Nephron (organoid): ENCODE data around the gene ZNF638.

ENCODE experiments used
- H3K27ac Mint-ChIP-seq, 3 experiments: 2 replicates each; pipeline ENCODE4 v1.8.0; 2020; ENCODE audit warnings: mixed read lengths in 3 of 3, mild to moderate bottlenecking in 2 of 3, moderate library complexity in 1 of 3
- H3K27me3 Mint-ChIP-seq: 2 replicates; pipeline ENCODE4 v1.8.0; 2021; ENCODE audit warnings: low read depth, mild to moderate bottlenecking, moderate library complexity, mixed read lengths
- H3K36me3 Mint-ChIP-seq: 2 replicates; pipeline ENCODE4 v1.8.0; 2020; ENCODE audit warnings: low read depth, mixed read lengths
- H3K4me1 Mint-ChIP-seq: 2 replicates; pipeline ENCODE4 v1.8.0; 2020; ENCODE audit warnings: mixed read lengths
- H3K4me3 Mint-ChIP-seq, 3 experiments: 2 replicates each; pipeline ENCODE4 v1.8.0; 2020; ENCODE audit warnings: mild to moderate bottlenecking in 3 of 3, mixed read lengths in 3 of 3, moderate library complexity in 2 of 3
- H3K9me3 Mint-ChIP-seq: 2 replicates; pipeline ENCODE4 v1.8.0; 2020; ENCODE audit warnings: mixed read lengths
- TF ChIP-seq, protein P1 (sequence below), 3 experiments: fragments of 200-600 bp; sonication (generic); IDR thresholded peaks; one replicate each; pipeline ENCODE4 v1.5.0; 2021; ENCODE audit warnings: antibody characterized with exemption in 3 of 3; ENCODE audit not compliant: unreplicated experiment in 3 of 3

Gene ZNF638

GRCh38 chr2:71467180-71467815 is 135.7 kb downstream of the ZNF638 start:
- H3K27me3 Mint-ChIP-seq = peaks cover 46% of the 10 kb centered on the region
- peaks cover 35% of the 10 kb centered on the region for H3K4me1 Mint-ChIP-seq
- TF ChIP-seq, protein P1, sequence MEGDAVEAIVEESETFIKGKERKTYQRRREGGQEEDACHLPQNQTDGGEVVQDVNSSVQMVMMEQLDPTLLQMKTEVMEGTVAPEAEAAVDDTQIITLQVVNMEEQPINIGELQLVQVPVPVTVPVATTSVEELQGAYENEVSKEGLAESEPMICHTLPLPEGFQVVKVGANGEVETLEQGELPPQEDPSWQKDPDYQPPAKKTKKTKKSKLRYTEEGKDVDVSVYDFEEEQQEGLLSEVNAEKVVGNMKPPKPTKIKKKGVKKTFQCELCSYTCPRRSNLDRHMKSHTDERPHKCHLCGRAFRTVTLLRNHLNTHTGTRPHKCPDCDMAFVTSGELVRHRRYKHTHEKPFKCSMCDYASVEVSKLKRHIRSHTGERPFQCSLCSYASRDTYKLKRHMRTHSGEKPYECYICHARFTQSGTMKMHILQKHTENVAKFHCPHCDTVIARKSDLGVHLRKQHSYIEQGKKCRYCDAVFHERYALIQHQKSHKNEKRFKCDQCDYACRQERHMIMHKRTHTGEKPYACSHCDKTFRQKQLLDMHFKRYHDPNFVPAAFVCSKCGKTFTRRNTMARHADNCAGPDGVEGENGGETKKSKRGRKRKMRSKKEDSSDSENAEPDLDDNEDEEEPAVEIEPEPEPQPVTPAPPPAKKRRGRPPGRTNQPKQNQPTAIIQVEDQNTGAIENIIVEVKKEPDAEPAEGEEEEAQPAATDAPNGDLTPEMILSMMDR (IDR thresholded peaks at IDR 0.05; ENCODE audit: unreplicated experiment in 3 of 3) = no peak
- H3K9me3 Mint-ChIP-seq = no peaks in the 10 kb centered on the region
- H3K36me3 Mint-ChIP-seq = no peaks in the 10 kb centered on the region
- H3K27ac Mint-ChIP-seq = no peak overlapping the region
- H3K4me3 Mint-ChIP-seq = peak overlapping the region; percentile 71 to 83 (median 80)

GRCh38 chr2:71468279-71469015 is 136.9 kb downstream of the ZNF638 start:
- peaks cover 41% of the 10 kb centered on the region for H3K27me3 Mint-ChIP-seq
- H3K36me3 Mint-ChIP-seq = no peaks in the 10 kb centered on the region
- H3K9me3 Mint-ChIP-seq = no peaks in the 10 kb centered on the region
- peaks cover 42% of the 10 kb centered on the region for H3K4me1 Mint-ChIP-seq
- no peak overlapping the region for H3K27ac Mint-ChIP-seq
- H3K4me3 Mint-ChIP-seq = peak overlapping the region in 2 of 3 experiments; percentile 29 to 63
- TF ChIP-seq, protein P1 (IDR thresholded peaks at IDR 0.05; ENCODE audit: unreplicated experiment in 3 of 3) = no peak

DNA sequence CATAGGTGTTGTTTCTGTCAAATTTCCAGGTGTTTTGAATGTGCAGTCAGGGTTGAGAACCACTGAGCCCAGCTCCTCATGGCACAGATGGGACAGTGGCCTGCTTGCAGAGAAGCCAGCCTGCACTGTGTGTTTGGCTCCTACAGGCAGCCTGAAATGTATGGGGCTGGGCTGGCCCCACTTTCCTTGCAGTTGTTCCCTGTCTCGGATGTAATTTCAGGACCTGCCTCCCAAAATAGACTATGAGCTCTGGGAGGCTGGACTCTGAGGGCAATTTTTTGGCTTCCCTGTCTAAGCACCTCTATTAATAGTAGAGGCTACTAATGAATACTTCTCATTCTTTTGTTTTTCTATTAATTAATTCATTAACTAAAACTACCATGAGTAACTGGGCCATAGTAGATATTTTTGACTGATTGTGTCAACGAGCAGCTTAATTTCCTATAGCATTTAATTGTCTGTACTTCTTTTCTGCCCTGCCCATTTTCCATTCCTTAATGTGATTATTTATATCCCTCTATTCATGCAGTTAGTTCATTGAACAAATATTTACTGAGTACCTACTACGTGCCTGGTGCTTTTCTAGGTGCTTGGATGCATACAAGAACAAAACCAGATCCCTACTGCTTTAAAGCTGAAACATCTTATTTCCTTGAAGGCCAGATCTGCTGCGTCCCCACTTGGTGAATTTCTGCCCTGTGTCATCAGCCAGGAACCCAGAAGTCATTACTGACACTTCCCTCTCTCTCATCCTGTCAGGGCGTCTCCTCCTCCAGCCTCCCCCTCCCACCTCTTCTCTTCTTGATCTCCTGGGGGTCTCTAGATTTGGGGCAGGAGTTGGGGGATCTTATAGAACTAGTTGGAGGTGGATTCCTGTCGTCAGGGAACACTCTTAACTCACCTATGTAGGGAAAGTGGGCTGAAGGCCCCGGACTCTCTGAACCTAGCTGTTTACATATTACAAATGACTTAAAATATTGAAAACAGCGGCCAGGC is 138.1 kb downstream of the ZNF638 start:
- H3K9me3 Mint-ChIP-seq = no peaks in the 10 kb centered on the region
- TF ChIP-seq, protein P1 (IDR thresholded peaks at IDR 0.05; ENCODE audit: unreplicated experiment in 3 of 3) = no peak
- peaks cover 41% of the 10 kb centered on the region for H3K27me3 Mint-ChIP-seq
- no peak overlapping the region for H3K27ac Mint-ChIP-seq
- no peaks in the 10 kb centered on the region for H3K36me3 Mint-ChIP-seq
- peak overlapping the region in 1 of 3 experiments; percentile 58 for H3K4me3 Mint-ChIP-seq
- peaks cover 51% of the 10 kb centered on the region for H3K4me1 Mint-ChIP-seq

DNA sequence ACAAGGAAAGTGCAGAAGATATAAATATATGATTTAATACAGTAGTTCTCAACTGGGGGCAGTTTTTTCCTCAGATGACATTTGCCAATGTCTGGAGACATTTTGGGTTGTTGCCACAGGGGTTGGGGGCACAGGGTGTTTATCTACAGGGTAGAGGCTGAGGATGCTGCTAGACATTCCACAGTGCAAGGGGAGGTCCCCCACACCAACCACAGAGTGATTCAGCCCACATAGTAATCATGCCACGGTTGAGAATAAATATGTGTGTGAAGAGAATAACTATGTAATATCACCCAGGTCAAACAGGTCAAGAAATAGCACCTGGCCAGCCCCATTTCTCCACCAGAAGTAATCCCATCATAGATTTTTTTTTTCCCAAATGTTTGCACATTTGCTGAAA is 139.7 kb downstream of the ZNF638 start:
- H3K4me1 Mint-ChIP-seq = peaks cover 51% of the 10 kb centered on the region
- peaks cover 41% of the 10 kb centered on the region for H3K27me3 Mint-ChIP-seq
- no peaks in the 10 kb centered on the region for H3K36me3 Mint-ChIP-seq
- TF ChIP-seq, protein P1 (IDR thresholded peaks at IDR 0.05; ENCODE audit: unreplicated experiment in 3 of 3) = no peak
- peaks cover 2% of the 10 kb centered on the region for H3K9me3 Mint-ChIP-seq
- H3K4me3 Mint-ChIP-seq = no peak overlapping the region
- H3K27ac Mint-ChIP-seq = no peak overlapping the region

DNA sequence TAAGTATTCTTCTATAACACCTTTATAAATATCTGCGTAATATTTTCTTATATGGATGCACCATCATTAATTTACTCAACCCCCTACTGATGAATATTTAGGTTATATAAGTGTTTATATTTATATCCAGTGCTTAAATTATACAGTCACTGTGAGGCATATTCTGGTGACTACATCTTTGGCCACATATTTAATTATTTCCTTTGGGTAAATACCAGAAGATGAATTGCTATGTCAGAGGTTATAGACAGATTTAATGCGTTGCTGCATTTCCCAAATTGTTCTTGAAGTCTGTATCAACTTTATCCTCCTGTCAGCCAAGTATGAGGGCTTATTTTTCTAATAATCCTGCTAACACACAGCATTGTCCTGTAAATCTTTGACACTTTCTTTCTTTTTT is 140.4 kb downstream of the ZNF638 start:
- Mint-ChIP-seq H3K9me3 (peaks cover 4% of the 10 kb centered on the region), H3K4me1 (peaks cover 48% of the 10 kb centered on the region), H3K27me3 (peaks cover 37% of the 10 kb centered on the region), H3K36me3 (no peaks in the 10 kb centered on the region), H3K4me3 (no peak overlapping the region), H3K27ac (no peak overlapping the region)
- TF ChIP-seq, protein P1 (IDR thresholded peaks at IDR 0.05; ENCODE audit: unreplicated experiment in 3 of 3) = no peak
